Measurements from ENCODE around the gene HACE1. TPM values are rescaled to one million over a fixed set of nuclear protein-coding genes. Genes with fewer than 3 reads are reported as not detected.
A peak's percentile ranks its signal among the peaks of the same experiment; 100 is the strongest.
"Not testable (repeated sequence)": the region's sequence is repeated elsewhere in the genome, so short reads cannot be mapped to it uniquely, and the experiment has no call there.

Gene HACE1
- 10 to 100 TPM; 15.7 to 25.0 (median 20.3) TPM for polyA plus RNA-seq (ENCODE audit: insufficient read length in 4 of 4)

- peak; percentile 71 to 79 (median 73) for DNase-seq (ENCODE audit: low read depth in 4 of 4, low spot score in 3 of 4)
Measured at GRCh38 chr6:104859225-104860146, at the start of gene HACE1. Gene HACE1 (minus strand): TSS chr6:104859919. CDS start chr6:104859642, 277 bp downstream.

GRCh38 chr6:104908888-104909525, 49.3 kb upstream of the HACE1 start:
- no peak for DNase-seq (ENCODE audit: low read depth in 4 of 4, low spot score in 3 of 4)

- no peak for DNase-seq (ENCODE audit: low read depth in 4 of 4, low spot score in 3 of 4)
Measured at GRCh38 chr6:104908031-104908887, 48.5 kb upstream of the HACE1 start.

- DNase-seq (ENCODE audit: low read depth in 4 of 4, low spot score in 3 of 4) = not testable (repeated sequence)
Measured at GRCh38 chr6:104898893-104899292, 39.2 kb upstream of the HACE1 start.

GRCh38 chr6:104896914-104897313, 37.2 kb upstream of the HACE1 start:
- no peak for DNase-seq (ENCODE audit: low read depth in 4 of 4, low spot score in 3 of 4)

GRCh38 chr6:104888066-104888465, 28.3 kb upstream of the HACE1 start:
- DNase-seq (ENCODE audit: low read depth in 4 of 4, low spot score in 3 of 4) = no peak

- peak; percentile 33 to 49 (median 35) for DNase-seq (ENCODE audit: low read depth in 4 of 4, low spot score in 3 of 4)
Measured at GRCh38 chr6:104887350-104887749, 27.6 kb upstream of the HACE1 start.

- no peak for DNase-seq (ENCODE audit: low read depth in 4 of 4, low spot score in 3 of 4)
Measured at GRCh38 chr6:104885518-104886043, 25.9 kb upstream of the HACE1 start.

- no peak for DNase-seq (ENCODE audit: low read depth in 4 of 4, low spot score in 3 of 4)
Measured at GRCh38 chr6:104884867-104885517, 25.3 kb upstream of the HACE1 start.

GRCh38 chr6:104881964-104882668, 22.4 kb upstream of the HACE1 start:
- no peak for DNase-seq (ENCODE audit: low read depth in 4 of 4, low spot score in 3 of 4)

- no peak for DNase-seq (ENCODE audit: low read depth in 4 of 4, low spot score in 3 of 4)
Measured at GRCh38 chr6:104862456-104862855, 2.7 kb upstream of the HACE1 start.

GRCh38 chr6:104860221-104860620, 502 bp upstream of the HACE1 start:
- DNase-seq (ENCODE audit: low read depth in 4 of 4, low spot score in 3 of 4) = no peak

- peak in 1 of 4 donors; percentile 12 for DNase-seq (ENCODE audit: low read depth in 4 of 4, low spot score in 3 of 4)
Measured at GRCh38 chr6:104858642-104859041, 1.1 kb downstream of the HACE1 start.

GRCh38 chr6:104855507-104855906, 4.2 kb downstream of the HACE1 start:
- no peak for DNase-seq (ENCODE audit: low read depth in 4 of 4, low spot score in 3 of 4)

- not testable (repeated sequence) for DNase-seq (ENCODE audit: low read depth in 4 of 4, low spot score in 3 of 4)
Measured at GRCh38 chr6:104847721-104848120, 12.0 kb downstream of the HACE1 start.

GRCh38 chr6:104843229-104843628, 16.5 kb downstream of the HACE1 start:
- no peak for DNase-seq (ENCODE audit: low read depth in 4 of 4, low spot score in 3 of 4)

GRCh38 chr6:104837158-104837557, 22.6 kb downstream of the HACE1 start:
- DNase-seq (ENCODE audit: low read depth in 4 of 4, low spot score in 3 of 4) = no peak

GRCh38 chr6:104836479-104837020, 23.2 kb downstream of the HACE1 start:
- DNase-seq (ENCODE audit: low read depth in 4 of 4, low spot score in 3 of 4) = not testable (repeated sequence)

GRCh38 chr6:104835782-104836181, 23.9 kb downstream of the HACE1 start:
- no peak for DNase-seq (ENCODE audit: low read depth in 4 of 4, low spot score in 3 of 4)

All from left renal pelvis (tissue), 4 donors.